Neural progenitor cell (in vitro differentiated cells): ENCODE data around the gene PPM1L. TPM values are rescaled to one million over a fixed set of nuclear protein-coding genes. Genes with fewer than 3 reads are reported as not detected.

ENCODE experiments used
- DNase-seq: peaks from one replicate; pipeline ENCODE4 v3.0.0-alpha.2; 2016; ENCODE audit warnings: low spot score
- H2AFZ ChIP-seq: fragments of 200-600 bp; sonication (generic); replicated peaks from 2 replicates; pipeline ENCODE4 v1.6.1; 2016; ENCODE audit warnings: antibody characterized with exemption
- H3F3A ChIP-seq: fragments of 200-600 bp; sonication (generic); 2 replicates; pipeline ENCODE4 v1.6.1; 2016; ENCODE audit warnings: antibody characterized with exemption, low read depth
- H3K27ac ChIP-seq: fragments of 200-600 bp; sonication (generic); 2 replicates; pipeline ENCODE4 v1.5.1; 2016; ENCODE audit warnings: mild to moderate bottlenecking
- H3K27me3 ChIP-seq: fragments of 200-600 bp; sonication (generic); 2 replicates; pipeline ENCODE4 v1.6.1; 2016; ENCODE audit warnings: mild to moderate bottlenecking, moderate library complexity
- H3K36me3 ChIP-seq: fragments of 200-600 bp; sonication (generic); 2 replicates; pipeline ENCODE4 v1.5.1; 2016
- H3K4me1 ChIP-seq: fragments of 200-600 bp; sonication (generic); 2 replicates; pipeline ENCODE4 v1.6.1; 2016; ENCODE audit warnings: mixed run types
- H3K4me2 ChIP-seq: fragments of 200-600 bp; sonication (generic); 2 replicates; pipeline ENCODE4 v1.6.1; 2016
- H3K4me3 ChIP-seq: fragments of 200-600 bp; sonication (generic); 2 replicates; pipeline ENCODE4 v1.5.1; 2016
- H3K79me2 ChIP-seq: fragments of 200-600 bp; sonication (generic); 2 replicates; pipeline ENCODE4 v1.6.1; 2016; ENCODE audit warnings: low read depth
- H3K9ac ChIP-seq: fragments of 200-600 bp; sonication (generic); 2 replicates; pipeline ENCODE4 v1.6.1; 2016
- H3K9me3 ChIP-seq: fragments of 200-600 bp; sonication (generic); 2 replicates; pipeline ENCODE4 v1.5.1; 2016; ENCODE audit warnings: low read depth
- H4K20me1 ChIP-seq: fragments of 200-600 bp; sonication (generic); 2 replicates; pipeline ENCODE4 v1.6.1; 2016; ENCODE audit warnings: low read depth
- H3K27ac Mint-ChIP-seq: 3 replicates; pipeline ENCODE4 v1.8.0; 2021; ENCODE audit warnings: mixed read lengths
- H3K27me3 Mint-ChIP-seq: 2 replicates; pipeline ENCODE4 v1.8.0; 2022; ENCODE audit warnings: low read depth, mild to moderate bottlenecking, inconsistent platforms, moderate library complexity, mixed read lengths; ENCODE audit not compliant: insufficient read depth
- H3K36me3 Mint-ChIP-seq: 3 replicates; pipeline ENCODE4 v1.8.0; 2021; ENCODE audit warnings: mixed read lengths
- H3K4me1 Mint-ChIP-seq: 3 replicates; pipeline ENCODE4 v1.8.0; 2021; ENCODE audit warnings: mixed read lengths
- H3K4me3 Mint-ChIP-seq: 3 replicates; pipeline ENCODE4 v1.8.0; 2021; ENCODE audit warnings: mild to moderate bottlenecking, moderate library complexity, mixed read lengths
- H3K9me3 Mint-ChIP-seq: 3 replicates; pipeline ENCODE4 v1.8.0; 2020; ENCODE audit warnings: mixed read lengths
- CTCF ChIP-seq: fragments of 200-600 bp; sonication (generic); IDR thresholded peaks from 2 replicates; pipeline ENCODE4 v1.5.1; 2017; ENCODE audit warnings: antibody characterized with exemption, mild to moderate bottlenecking
- EZH2 ChIP-seq: fragments of 200-600 bp; sonication (generic); IDR thresholded peaks from 2 replicates; pipeline ENCODE4 v1.6.1; 2017; ENCODE audit warnings: antibody characterized with exemption, mild to moderate bottlenecking, moderate library complexity
- EZH2phosphoT487 ChIP-seq: fragments of 200-600 bp; sonication (generic); IDR thresholded peaks from 2 replicates; pipeline ENCODE4 v1.6.1; 2017; ENCODE audit warnings: antibody characterized with exemption
- total RNA-seq: library from RNA; depleted of rRNA; stranded (reverse); fragments of >200 nt; gene quantifications from 2 replicates; pipeline ENCODE4 v1.2.3, GENCODE V29; 2015; ENCODE audit warnings: low replicate concordance

The PPM1L gene
- total RNA-seq, 1 donor from 2014 or later = 16.5 TPM

DNA sequence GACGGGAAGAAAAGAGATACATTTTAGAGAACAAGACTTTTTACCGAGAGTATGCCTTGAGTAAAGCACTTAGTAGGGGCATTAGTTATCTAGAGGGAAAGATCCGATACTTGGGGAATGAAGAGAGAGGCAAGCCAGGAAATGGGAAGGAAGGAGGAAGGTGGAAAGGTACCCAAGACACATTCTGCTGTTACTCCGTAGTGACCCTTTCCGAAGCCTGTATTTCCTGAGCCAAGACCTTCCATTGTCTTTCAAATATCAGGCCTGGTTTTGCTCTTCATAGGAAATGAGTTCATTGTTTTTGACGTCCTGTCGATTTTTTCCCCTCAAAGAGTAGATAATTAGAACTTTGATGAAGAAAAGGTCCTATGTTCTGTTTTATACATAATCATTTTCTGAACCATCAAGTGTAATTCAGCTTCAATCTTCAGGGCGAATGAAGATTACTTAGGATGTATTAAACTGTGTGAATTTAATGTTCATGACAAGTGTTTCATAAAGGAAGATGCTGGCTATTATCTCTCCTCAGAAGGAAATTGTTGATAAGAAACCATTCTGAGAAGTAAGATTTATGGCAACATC, 95.7 kb downstream of the PPM1L start:
- H3K79me2 ChIP-seq = no peaks in the 10 kb centered on the region
- no peaks in the 10 kb centered on the region for H3K36me3 ChIP-seq
- no peak for TF ChIP-seq EZH2
- TF ChIP-seq CTCF = no peak
- no peak for TF ChIP-seq EZH2phosphoT487
- no peaks in the 10 kb centered on the region for H3F3A ChIP-seq
- H3K27ac ChIP-seq = no peak overlapping the region
- H3K9me3 ChIP-seq = peaks cover 7% of the 10 kb centered on the region
- H3K4me3 ChIP-seq = no peak overlapping the region
- no peaks in the 10 kb centered on the region for H3K27me3 ChIP-seq
- no peak overlapping the region for H3K4me3 Mint-ChIP-seq
- no peaks in the 10 kb centered on the region for H3K4me1 ChIP-seq
- H3K4me1 Mint-ChIP-seq = no peaks in the 10 kb centered on the region
- no peak for DNase-seq
- no peak overlapping the region for H3K27ac Mint-ChIP-seq
- H3K9me3 Mint-ChIP-seq = no peaks in the 10 kb centered on the region
- peaks cover 3% of the 10 kb centered on the region for H3K36me3 Mint-ChIP-seq
- H2AFZ ChIP-seq = no peak overlapping the region
- no peak overlapping the region for H3K9ac ChIP-seq
- no peaks in the 10 kb centered on the region for H4K20me1 ChIP-seq
- no peak overlapping the region for H3K4me2 ChIP-seq
- H3K27me3 Mint-ChIP-seq = no peaks in the 10 kb centered on the region

DNA sequence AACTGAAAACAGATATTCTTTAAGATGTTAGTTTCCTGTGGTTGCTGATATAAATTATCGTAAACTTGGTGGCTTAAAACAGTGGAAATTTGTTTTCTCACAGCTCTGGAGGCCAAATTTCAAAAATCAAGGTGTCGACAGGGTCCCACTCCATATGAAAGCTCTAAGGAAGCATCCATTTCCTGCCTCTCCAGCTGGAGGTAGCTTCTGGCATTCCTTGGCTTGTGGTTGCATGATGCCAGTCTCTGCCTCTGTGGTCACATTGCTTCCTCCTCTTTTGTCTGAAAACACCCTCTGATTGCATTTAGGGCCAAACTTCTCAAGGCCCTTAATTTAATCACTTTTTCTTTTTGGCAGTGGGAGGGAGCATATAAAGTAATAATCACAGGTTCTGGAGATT, 96.8 kb downstream of the PPM1L start:
- Histone ChIP-seq H3K27ac (no peak overlapping the region), H3K9me3 (peaks cover 7% of the 10 kb centered on the region), H3K4me1 (no peaks in the 10 kb centered on the region), H3K36me3 (no peaks in the 10 kb centered on the region), H2AFZ (no peak overlapping the region), H3K79me2 (no peaks in the 10 kb centered on the region), H3K9ac (no peak overlapping the region), H3K27me3 (no peaks in the 10 kb centered on the region), H3F3A (no peaks in the 10 kb centered on the region), H3K4me2 (no peak overlapping the region), H3K4me3 (no peak overlapping the region), H4K20me1 (no peaks in the 10 kb centered on the region)
- H3K4me3 Mint-ChIP-seq = no peak overlapping the region
- no peaks in the 10 kb centered on the region for H3K4me1 Mint-ChIP-seq
- no peak for DNase-seq
- no peak overlapping the region for H3K27ac Mint-ChIP-seq
- no peaks in the 10 kb centered on the region for H3K9me3 Mint-ChIP-seq
- H3K27me3 Mint-ChIP-seq = no peaks in the 10 kb centered on the region
- TF ChIP-seq CTCF = no peak
- no peak for TF ChIP-seq EZH2
- TF ChIP-seq EZH2phosphoT487 = no peak
- H3K36me3 Mint-ChIP-seq = peaks cover 3% of the 10 kb centered on the region

DNA sequence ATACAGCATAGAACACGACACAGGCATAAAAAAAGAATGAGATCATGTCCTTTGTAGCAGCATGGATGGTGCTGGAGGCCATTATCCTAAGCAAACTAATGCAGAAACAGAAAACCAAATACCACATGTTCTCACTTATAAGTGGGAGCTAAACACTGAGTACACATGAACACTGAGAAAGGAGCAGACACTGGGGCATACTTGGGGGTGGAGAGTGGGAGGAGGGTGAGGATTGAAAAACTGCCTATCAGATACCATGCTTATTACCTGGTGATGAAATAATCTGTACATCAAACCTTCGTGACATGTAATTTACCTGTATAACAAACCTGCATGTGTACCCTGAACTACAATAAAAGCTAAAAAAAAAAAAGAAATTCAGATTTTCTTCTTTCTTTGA, 100.4 kb downstream of the PPM1L start:
- Histone ChIP-seq H3K79me2 (no peaks in the 10 kb centered on the region), H3K9me3 (peaks cover 7% of the 10 kb centered on the region), H3K4me1 (no peaks in the 10 kb centered on the region), H3K36me3 (no peaks in the 10 kb centered on the region), H4K20me1 (peaks cover 4% of the 10 kb centered on the region), H3K27me3 (no peaks in the 10 kb centered on the region), H3K9ac (no peak overlapping the region), H3F3A (no peaks in the 10 kb centered on the region), H2AFZ (no peak overlapping the region), H3K27ac (no peak overlapping the region), H3K4me3 (no peak overlapping the region), H3K4me2 (no peak overlapping the region)
- no peak for DNase-seq
- Mint-ChIP-seq H3K9me3 (no peaks in the 10 kb centered on the region), H3K36me3 (no peaks in the 10 kb centered on the region), H3K4me1 (no peaks in the 10 kb centered on the region), H3K27me3 (no peaks in the 10 kb centered on the region), H3K4me3 (no peak overlapping the region), H3K27ac (no peak overlapping the region)
- no peak for TF ChIP-seq CTCF
- no peak for TF ChIP-seq EZH2
- no peak for TF ChIP-seq EZH2phosphoT487
